Esophagus squamous epithelium (tissue), 4 donors: Measurements from ENCODE around the gene PKP1.

Experiments
- POLR2A ChIP-seq, 4 donors: fragments of 450-650 bp; IDR thresholded peaks; one replicate each; pipeline ENCODE4 v1.6.1; 2017; ENCODE audit warnings: antibody characterized with exemption in 4 of 4, mild to moderate bottlenecking in 4 of 4, moderate library complexity in 3 of 4
- TF ChIP-seq, protein P1 (sequence below), 6 experiments: fragments of 450-650 bp in 4 of 6; fragments of 200-600 bp in 2 of 6; sonication (generic) in 2 of 6; IDR thresholded peaks; one replicate each; pipeline ENCODE4 v1.5.1; 2016 to 2019; ENCODE audit warnings: antibody characterized with exemption in 6 of 6, mild to moderate bottlenecking in 4 of 6, moderate library complexity in 4 of 6

DNA sequence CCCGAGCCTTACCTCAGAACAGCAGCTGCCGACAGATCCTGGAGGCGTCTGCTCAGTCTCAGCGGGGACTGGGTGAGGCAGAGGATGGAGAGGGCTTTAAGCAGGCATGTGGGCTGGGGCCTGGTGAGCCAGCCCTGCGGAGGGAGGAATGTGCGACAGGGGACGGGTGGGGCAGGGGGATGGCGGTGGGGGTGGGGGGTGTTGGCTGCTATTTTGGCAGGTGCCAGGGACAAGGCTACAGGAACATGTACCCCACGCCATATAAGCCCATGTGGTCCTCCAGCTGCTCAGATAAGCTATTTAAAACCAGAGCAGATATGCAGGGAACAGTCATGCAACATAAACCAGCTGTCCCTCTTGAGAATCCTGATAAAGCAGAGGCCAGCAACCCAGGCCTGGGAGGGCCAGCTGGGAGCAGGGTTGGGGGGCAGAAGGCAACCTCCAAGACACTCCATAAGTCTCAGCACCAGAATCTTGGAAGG is 94.3 kb downstream of the PKP1 start, which contains the start of gene TNNT2:
- TF ChIP-seq, protein P1, sequence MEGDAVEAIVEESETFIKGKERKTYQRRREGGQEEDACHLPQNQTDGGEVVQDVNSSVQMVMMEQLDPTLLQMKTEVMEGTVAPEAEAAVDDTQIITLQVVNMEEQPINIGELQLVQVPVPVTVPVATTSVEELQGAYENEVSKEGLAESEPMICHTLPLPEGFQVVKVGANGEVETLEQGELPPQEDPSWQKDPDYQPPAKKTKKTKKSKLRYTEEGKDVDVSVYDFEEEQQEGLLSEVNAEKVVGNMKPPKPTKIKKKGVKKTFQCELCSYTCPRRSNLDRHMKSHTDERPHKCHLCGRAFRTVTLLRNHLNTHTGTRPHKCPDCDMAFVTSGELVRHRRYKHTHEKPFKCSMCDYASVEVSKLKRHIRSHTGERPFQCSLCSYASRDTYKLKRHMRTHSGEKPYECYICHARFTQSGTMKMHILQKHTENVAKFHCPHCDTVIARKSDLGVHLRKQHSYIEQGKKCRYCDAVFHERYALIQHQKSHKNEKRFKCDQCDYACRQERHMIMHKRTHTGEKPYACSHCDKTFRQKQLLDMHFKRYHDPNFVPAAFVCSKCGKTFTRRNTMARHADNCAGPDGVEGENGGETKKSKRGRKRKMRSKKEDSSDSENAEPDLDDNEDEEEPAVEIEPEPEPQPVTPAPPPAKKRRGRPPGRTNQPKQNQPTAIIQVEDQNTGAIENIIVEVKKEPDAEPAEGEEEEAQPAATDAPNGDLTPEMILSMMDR (IDR thresholded peaks at IDR 0.05): no peak
- no peak for TF ChIP-seq POLR2A (IDR thresholded peaks at IDR 0.05)
